Tibial artery (tissue), 4 donors: ENCODE measurements around the gene USP34.

Experiments
- DNase-seq, 2 donors: peaks; one replicate each; pipeline ENCODE4 v3.0.0-alpha.2; 2019
- H3K27ac ChIP-seq, 2 donors: fragments of 200-600 bp; sonication (generic) in 1 of 2; 1 replicate in 1 of 2; 2 replicates in 1 of 2; pipeline ENCODE4 v1.5.1; 2018 to 2019; ENCODE audit warnings: mild to moderate bottlenecking in 1 of 2
- H3K27me3 ChIP-seq, 2 donors: fragments of 200-600 bp; sonication (generic) in 1 of 2; one replicate each; pipeline versions ENCODE4 v1.5.1 to v1.6.0; 2016 to 2019
- H3K36me3 ChIP-seq, 3 donors: fragments of 200-600 bp; sonication (generic) in 2 of 3; one replicate each; pipeline ENCODE4 v1.5.1; 2016 to 2019; ENCODE audit warnings: mild to moderate bottlenecking in 2 of 3
- H3K4me1 ChIP-seq, 4 donors: fragments of 200-600 bp; sonication (generic) in 2 of 4; 1 replicate in 3 of 4; 2 replicates in 1 of 4; pipeline ENCODE4 v1.5.1; 2016 to 2019
- H3K4me3 ChIP-seq, 2 donors: fragments of 200-600 bp; sonication (generic) in 1 of 2; 1 replicate in 1 of 2; 2 replicates in 1 of 2; pipeline ENCODE4 v1.5.1; 2018 to 2019; ENCODE audit warnings: mild to moderate bottlenecking in 2 of 2
- H3K9me3 ChIP-seq, 3 donors: fragments of 200-600 bp; sonication (generic) in 1 of 3; one replicate each; pipeline ENCODE4 v1.5.1; 2016 to 2019
- CTCF ChIP-seq, 2 experiments: fragments of 200-600 bp in 1 of 2; fragments of 450-650 bp in 1 of 2; IDR thresholded peaks; one replicate each; pipeline ENCODE4 v1.5.1; 2017 to 2019; ENCODE audit warnings: antibody characterized with exemption in 2 of 2, mild to moderate bottlenecking in 1 of 2, moderate library complexity in 1 of 2
- intact Hi-C: fragments of 100-400 bp; cut with DNase I; formaldehyde crosslinking; loops from one replicate; pipeline ENCODE4 v1.15.0; 2023; ENCODE audit warnings: low total_unique reads

The USP34 gene

DNA sequence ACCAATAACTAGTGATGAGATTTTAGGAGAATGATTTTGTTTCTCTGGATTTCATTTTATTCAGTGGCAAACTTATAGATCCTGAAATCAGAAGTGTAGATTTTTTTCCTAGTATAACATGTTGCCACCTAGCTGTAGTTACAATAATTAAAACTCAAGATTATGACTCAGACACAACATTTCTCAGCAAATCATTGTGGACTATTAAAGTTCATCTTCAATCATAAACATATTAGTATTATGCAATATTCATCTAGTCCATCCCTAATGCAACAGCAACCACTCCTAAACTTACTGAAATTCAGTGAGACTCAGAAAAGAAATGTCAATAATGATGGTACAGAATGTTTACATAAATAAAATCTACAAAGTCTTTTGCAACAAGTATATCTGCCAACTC lies 51.3 kb downstream of the USP34 start:
- intact Hi-C loops = no loop called here
- peaks cover 0 to 49% (median 14%) of the 10 kb centered on the region in 4 donors for H3K4me1 ChIP-seq

GRCh38 chr2:61419129-61419528 lies 51.8 kb downstream of the USP34 start:
- DNase-seq = no peak
- intact Hi-C loops = no loop called here
- H3K36me3 ChIP-seq = no peaks in the 10 kb centered on the region
- no peak overlapping the region for H3K27ac ChIP-seq
- H3K4me1 ChIP-seq = peaks cover 0 to 54% (median 14%) of the 10 kb centered on the region in 4 donors
- H3K27me3 ChIP-seq = no peaks in the 10 kb centered on the region
- H3K9me3 ChIP-seq = no peaks in the 10 kb centered on the region
- H3K4me3 ChIP-seq = no peak overlapping the region
- TF ChIP-seq CTCF (IDR thresholded peaks at IDR 0.05) = no peak

More for the DNA sequence above, 51.3 kb downstream of the USP34 start:
- no peak for DNase-seq
- Histone ChIP-seq H3K9me3 (no peaks in the 10 kb centered on the region), H3K27ac (no peak overlapping the region), H3K36me3 (no peaks in the 10 kb centered on the region), H3K27me3 (no peaks in the 10 kb centered on the region), H3K4me3 (no peak overlapping the region)
- TF ChIP-seq CTCF (IDR thresholded peaks at IDR 0.05) = no peak

DNA sequence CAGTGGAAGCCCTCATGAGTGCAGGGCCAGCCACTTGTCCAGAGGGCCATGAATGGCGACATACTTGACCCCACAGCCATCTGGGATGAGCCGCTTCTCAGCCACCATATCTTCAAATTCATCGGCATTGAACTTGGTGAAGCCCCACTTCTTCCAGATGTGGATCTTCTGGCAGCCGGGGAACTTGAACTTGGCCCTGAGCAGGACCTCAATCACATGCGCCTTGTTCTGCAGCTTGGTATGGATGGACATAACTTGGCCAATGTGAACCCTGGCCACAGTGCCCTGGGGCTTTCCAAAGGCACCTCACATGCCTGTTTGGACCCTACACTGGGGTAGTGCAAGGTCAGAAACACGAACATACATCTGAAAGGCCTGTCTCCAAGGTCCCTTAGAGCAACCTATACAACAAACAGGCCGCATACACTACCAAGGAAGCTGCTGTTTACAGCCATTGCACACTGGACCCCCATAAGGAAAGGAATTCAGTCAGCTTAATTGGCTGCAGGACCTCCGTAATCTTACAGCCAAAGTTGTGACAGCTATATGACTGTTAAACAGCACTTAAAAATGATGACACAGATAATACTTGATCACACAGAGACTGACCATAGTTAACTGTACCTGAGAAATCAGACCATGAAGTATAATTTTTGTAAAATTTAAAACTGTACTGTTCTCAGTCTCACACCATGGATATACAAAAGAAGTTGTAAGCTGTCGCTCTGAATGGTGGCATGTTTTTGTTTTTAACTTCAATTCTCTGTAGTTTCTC lies 53.8 kb downstream of the USP34 start:
- H3K4me1 ChIP-seq = peaks cover 0 to 50% (median 14%) of the 10 kb centered on the region in 4 donors
- no peak overlapping the region for H3K27ac ChIP-seq
- intact Hi-C loops = no loop called here
- no peaks in the 10 kb centered on the region for H3K36me3 ChIP-seq
- TF ChIP-seq CTCF (IDR thresholded peaks at IDR 0.05) = no peak
- H3K9me3 ChIP-seq = no peaks in the 10 kb centered on the region
- H3K4me3 ChIP-seq = no peak overlapping the region
- DNase-seq = no peak
- no peaks in the 10 kb centered on the region for H3K27me3 ChIP-seq

- Histone ChIP-seq H3K36me3 (no peaks in the 10 kb centered on the region), H3K27ac (no peak overlapping the region), H3K9me3 (no peaks in the 10 kb centered on the region), H3K4me3 (no peak overlapping the region), H3K4me1 (peaks cover 0 to 32% (median 4%) of the 10 kb centered on the region in 4 donors), H3K27me3 (no peaks in the 10 kb centered on the region)
- DNase-seq = no peak
- intact Hi-C loops = no loop called here
- no peak for TF ChIP-seq CTCF (IDR thresholded peaks at IDR 0.05)
These were observed 55.6 kb downstream of the USP34 start for GRCh38 chr2:61415265-61415664.

- H3K4me1 ChIP-seq = peaks cover 0 to 28% (median 4%) of the 10 kb centered on the region in 4 donors
- intact Hi-C loops = no loop called here
- H3K9me3 ChIP-seq = no peaks in the 10 kb centered on the region
- H3K36me3 ChIP-seq = no peaks in the 10 kb centered on the region
- H3K4me3 ChIP-seq = no peak overlapping the region
- TF ChIP-seq CTCF (IDR thresholded peaks at IDR 0.05) = no peak
- no peak overlapping the region for H3K27ac ChIP-seq
- no peaks in the 10 kb centered on the region for H3K27me3 ChIP-seq
- no peak for DNase-seq
These were observed 56.2 kb downstream of the USP34 start for GRCh38 chr2:61414674-61415073.
